ENCODE data around the gene METTL23.

- no peak for TF ChIP-seq USF2 (IDR thresholded peaks at IDR 0.05; ENCODE audit: low read length)
- no peak for TF ChIP-seq RAD21 (IDR thresholded peaks at IDR 0.05 in 1 of 2, conservative IDR thresholded peaks at IDR 0.05 in 1 of 2; ENCODE audit: low read depth in 2 of 2, low read length in 2 of 2)
- TF ChIP-seq POU5F1 (IDR thresholded peaks at IDR 0.05; ENCODE audit: low read depth, low read length): no peak
- no peak for TF ChIP-seq POLR2A (IDR thresholded peaks at IDR 0.05; ENCODE audit: control extremely low read depth in 1 of 2, low read depth in 2 of 2, low read length in 2 of 2)
- no peak for TF ChIP-seq BRCA1 (IDR thresholded peaks at IDR 0.05; ENCODE audit: low read depth, low read length)
- no peak for TF ChIP-seq CTCF (IDR thresholded peaks at IDR 0.05; ENCODE audit: control extremely low read depth in 1 of 3, insufficient read depth in 1 of 3, low read depth in 1 of 3, low read length in 3 of 3)
- TF ChIP-seq MAX (IDR thresholded peaks at IDR 0.05): no peak
- TF ChIP-seq RFX5 (IDR thresholded peaks at IDR 0.05; ENCODE audit: borderline replicate concordance, low read depth, low read length): no peak
- TF ChIP-seq SP1 (IDR thresholded peaks at IDR 0.05; ENCODE audit: low read depth, low read length): no peak
Measured at GRCh38 chr17:76686538-76687297, 39.9 kb upstream of the METTL23 start.
